WTC11 (cell line): Measurements from ENCODE around the gene MTFR2. TPM values are rescaled to one million over a fixed set of nuclear protein-coding genes. Genes with fewer than 3 reads are reported as not detected.

Experiments used
- ATAC-seq: fragments of 200-7000 bp; cut with Tn5 transposase; 2 replicates; pipeline ENCODE4 v1.10.0; 2021; ENCODE audit warnings: mild to moderate bottlenecking, moderate library complexity
- CTCF ChIA-PET: fragments of 300-600 bp; sonication (Branson Sonifier 250); formaldehyde crosslinking; loops from one replicate; lab custom pipeline; 2021; ENCODE audit warnings: antibody characterized with exemption; lab: Charles Lee
- POLR2A ChIA-PET: fragments of 350-600 bp; sonication (Branson Sonifier 250); formaldehyde crosslinking; loops from one replicate; lab custom pipeline; 2021; ENCODE audit warnings: antibody characterized with exemption; lab: Charles Lee
- DNase-seq: peaks from one replicate; pipeline ENCODE4 v3.0.0; 2021; ENCODE audit warnings: low spot score
- H3K27ac Mint-ChIP-seq: 2 replicates; pipeline ENCODE4 v1.8.0; 2021; ENCODE audit warnings: mixed read lengths
- H3K27me3 Mint-ChIP-seq: 2 replicates; pipeline ENCODE4 v1.8.0; 2021; ENCODE audit warnings: low read depth, mild to moderate bottlenecking, moderate library complexity, mixed read lengths
- H3K36me3 Mint-ChIP-seq: 2 replicates; pipeline ENCODE4 v1.8.0; 2021; ENCODE audit warnings: mixed read lengths
- H3K4me1 Mint-ChIP-seq: 2 replicates; pipeline ENCODE4 v1.8.0; 2022; ENCODE audit warnings: mixed read lengths
- H3K4me3 Mint-ChIP-seq: 2 replicates; pipeline ENCODE4 v1.8.0; 2021; ENCODE audit warnings: mild to moderate bottlenecking, moderate library complexity, mixed read lengths
- H3K9me3 Mint-ChIP-seq: 2 replicates; pipeline ENCODE4 v1.8.0; 2021; ENCODE audit warnings: mixed read lengths
- ERG ChIP-seq: fragments of 250-450 bp; sonication (Bioruptor Pico); IDR thresholded peaks from 2 replicates; pipeline ENCODE4 v1.8.0; 2021; ENCODE audit warnings: mild to moderate bottlenecking
- KAT7 ChIP-seq: sonication (generic); formaldehyde crosslinking; IDR thresholded peaks from 2 replicates; pipeline ENCODE4 v1.8.1; 2023; ENCODE audit warnings: missing genetic modification reagents, mild to moderate bottlenecking, borderline replicate concordance
- RORB ChIP-seq: fragments of 250-450 bp; sonication (Bioruptor Pico); IDR thresholded peaks from 2 replicates; pipeline ENCODE4 v1.9.0; 2021; ENCODE audit warnings: mild to moderate bottlenecking
- total RNA-seq: library from RNA; stranded (reverse); gene quantifications from 3 replicates; pipeline ENCODE4 v1.2.3, GENCODE V29; 2021

Gene MTFR2
- total RNA-seq, 1 experiment from 2014 or later: 8.5 TPM

- no peak overlapping the region for H3K4me3 Mint-ChIP-seq
- ChIA-PET POLR2A (no interaction called here), CTCF (no interaction called here)
- H3K27ac Mint-ChIP-seq: no peak overlapping the region
- H3K36me3 Mint-ChIP-seq: no peaks in the 10 kb centered on the region
- H3K27me3 Mint-ChIP-seq: no peaks in the 10 kb centered on the region
- no peak for DNase-seq
- TF ChIP-seq ERG (CRISPR knock-in tag) (no peak), RORB (no peak), KAT7 (CRISPR knock-in tag) (no peak)
- H3K4me1 Mint-ChIP-seq: peaks cover 5% of the 10 kb centered on the region
- ATAC-seq: no peak
- no peaks in the 10 kb centered on the region for H3K9me3 Mint-ChIP-seq
These were observed 68.6 kb downstream of the MTFR2 start for GRCh38 chr6:136181512-136181833.

Other genes starting within 250 kb of the MTFR2 start
- 147 to 184 TPM (median 162 TPM) in 3 replicates for gene BCLAF1, start 39.5 kb upstream of the MTFR2 start, total RNA-seq